ENCODE data around the gene ATP2A2. TPM values are rescaled to one million over a fixed set of nuclear protein-coding genes. Genes with fewer than 3 reads are reported as not detected.

ATP2A2 gene
- total and polyA plus RNA-seq, 2 donors from 2014 or later, result 37.2 to 221 TPM

DNA sequence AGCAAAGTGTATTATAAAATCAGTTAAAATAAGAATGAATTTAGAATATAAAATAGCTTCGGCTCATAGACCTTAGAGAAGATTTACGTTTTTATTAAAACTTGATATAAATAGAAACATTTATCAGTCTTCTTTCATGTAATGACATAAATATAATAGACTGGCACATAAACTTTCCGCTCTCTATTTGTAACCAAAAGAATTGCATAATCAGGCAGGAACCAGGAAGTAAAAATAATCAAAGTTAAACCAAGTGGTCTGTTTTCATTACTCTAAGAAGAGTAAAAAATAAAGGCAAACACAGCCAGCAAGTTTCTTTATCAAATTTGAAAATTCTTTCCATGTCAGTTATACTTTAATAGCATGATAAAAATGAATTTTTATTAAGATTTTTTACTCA lies 46.3 kb upstream of the ATP2A2 start:
- H3K27ac ChIP-seq (ENCODE audit: low read depth in 2 of 2, low read length in 2 of 2), result no peak overlapping the region
- no peak for DNase-seq
- intact Hi-C loops (cut with DNase I), result no loop called here

DNA sequence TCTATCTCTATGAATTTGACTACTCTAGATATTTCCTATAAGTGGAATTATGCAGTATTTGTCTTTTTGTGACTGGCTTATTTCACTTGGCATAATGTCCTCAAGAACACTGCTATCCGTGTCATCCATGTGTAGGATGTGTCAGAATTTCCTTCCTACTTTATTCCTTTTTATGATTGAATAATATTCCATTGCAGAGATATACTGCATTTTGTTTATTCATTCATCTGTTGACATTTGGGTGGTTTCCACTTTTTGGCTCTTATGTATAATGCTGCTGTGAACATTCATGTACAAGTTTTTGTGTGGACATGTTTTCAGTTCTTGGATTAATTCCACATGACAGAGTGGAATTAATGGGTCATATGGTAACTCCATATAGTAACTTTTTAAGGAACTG lies 45.7 kb upstream of the ATP2A2 start:
- no peak for FAIRE-seq
- intact Hi-C loops (cut with DNase I), result no loop called here
- DNase-seq, result no peak

More for the DNA sequence above, 46.3 kb upstream of the ATP2A2 start:
- H3K27me3 ChIP-seq (ENCODE audit: control insufficient read depth, insufficient read depth, low read length), result no peaks in the 10 kb centered on the region
- no peak overlapping the region for H3K9ac ChIP-seq (ENCODE audit: low read length in 3 of 3)
- peaks cover 0 to 5% (median 2%) of the 10 kb centered on the region in 3 donors for H3K4me1 ChIP-seq (ENCODE audit: control insufficient read depth in 2 of 3, insufficient read depth in 2 of 3, low read depth in 1 of 3, low read length in 3 of 3)
- FAIRE-seq, result peak; percentile 97
- H3K9me3 ChIP-seq (ENCODE audit: control insufficient read depth in 2 of 3, insufficient read depth in 1 of 3, low read length in 3 of 3), result no peaks in the 10 kb centered on the region
- TF ChIP-seq, protein P1, sequence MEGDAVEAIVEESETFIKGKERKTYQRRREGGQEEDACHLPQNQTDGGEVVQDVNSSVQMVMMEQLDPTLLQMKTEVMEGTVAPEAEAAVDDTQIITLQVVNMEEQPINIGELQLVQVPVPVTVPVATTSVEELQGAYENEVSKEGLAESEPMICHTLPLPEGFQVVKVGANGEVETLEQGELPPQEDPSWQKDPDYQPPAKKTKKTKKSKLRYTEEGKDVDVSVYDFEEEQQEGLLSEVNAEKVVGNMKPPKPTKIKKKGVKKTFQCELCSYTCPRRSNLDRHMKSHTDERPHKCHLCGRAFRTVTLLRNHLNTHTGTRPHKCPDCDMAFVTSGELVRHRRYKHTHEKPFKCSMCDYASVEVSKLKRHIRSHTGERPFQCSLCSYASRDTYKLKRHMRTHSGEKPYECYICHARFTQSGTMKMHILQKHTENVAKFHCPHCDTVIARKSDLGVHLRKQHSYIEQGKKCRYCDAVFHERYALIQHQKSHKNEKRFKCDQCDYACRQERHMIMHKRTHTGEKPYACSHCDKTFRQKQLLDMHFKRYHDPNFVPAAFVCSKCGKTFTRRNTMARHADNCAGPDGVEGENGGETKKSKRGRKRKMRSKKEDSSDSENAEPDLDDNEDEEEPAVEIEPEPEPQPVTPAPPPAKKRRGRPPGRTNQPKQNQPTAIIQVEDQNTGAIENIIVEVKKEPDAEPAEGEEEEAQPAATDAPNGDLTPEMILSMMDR (IDR thresholded peaks at IDR 0.05; ENCODE audit: borderline replicate concordance, extremely low read depth, insufficient read depth), result no peak
- no peak overlapping the region for H3K4me3 ChIP-seq (ENCODE audit: low read length in 3 of 3)
- no peaks in the 10 kb centered on the region for H3K36me3 ChIP-seq (ENCODE audit: control insufficient read depth in 2 of 3, insufficient read depth in 3 of 3, low read length in 3 of 3)

DNA sequence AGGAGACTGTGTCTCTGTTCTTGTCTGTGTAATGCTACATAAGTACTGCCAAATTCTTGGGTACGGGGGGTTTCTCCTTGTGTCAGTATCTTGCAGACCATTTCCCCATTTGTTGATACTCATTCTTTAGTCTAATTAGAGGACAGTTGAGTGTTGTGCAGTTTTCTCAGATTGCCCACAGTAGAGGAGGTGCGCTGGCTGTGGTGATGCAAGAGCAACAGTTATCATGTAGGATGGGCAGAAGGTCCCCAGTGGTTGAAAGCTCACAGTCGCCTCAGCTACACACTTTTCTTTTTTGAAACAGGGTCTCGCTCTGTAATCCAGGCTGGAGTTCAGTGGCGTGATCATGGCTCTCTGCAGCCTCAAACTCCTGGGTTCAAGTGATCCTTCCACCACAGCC lies 37.8 kb upstream of the ATP2A2 start:
- TF ChIP-seq, protein P1 (IDR thresholded peaks at IDR 0.05; ENCODE audit: borderline replicate concordance, extremely low read depth, insufficient read depth), result no peak
- Histone ChIP-seq H3K27ac (ENCODE audit: low read depth in 2 of 2, low read length in 2 of 2) (no peak overlapping the region), H3K9me3 (ENCODE audit: control insufficient read depth in 2 of 3, insufficient read depth in 1 of 3, low read length in 3 of 3) (no peaks in the 10 kb centered on the region), H3K9ac (ENCODE audit: low read length in 3 of 3) (no peak overlapping the region), H3K27me3 (ENCODE audit: control insufficient read depth, insufficient read depth, low read length) (no peaks in the 10 kb centered on the region), H3K4me1 (ENCODE audit: control insufficient read depth in 2 of 3, insufficient read depth in 2 of 3, low read depth in 1 of 3, low read length in 3 of 3) (peaks cover 2 to 35% (median 23%) of the 10 kb centered on the region in 3 donors), H3K36me3 (ENCODE audit: control insufficient read depth in 2 of 3, insufficient read depth in 3 of 3, low read length in 3 of 3) (peaks cover 0 to 5% (median 0%) of the 10 kb centered on the region in 3 donors), H3K4me3 (ENCODE audit: low read length in 3 of 3) (no peak overlapping the region)
- intact Hi-C loops (cut with DNase I), result no loop called here
- DNase-seq, result no peak
- no peak for FAIRE-seq

More for the DNA sequence above, 45.7 kb upstream of the ATP2A2 start:
- H3K4me3 ChIP-seq (ENCODE audit: low read length in 3 of 3), result no peak overlapping the region
- H3K4me1 ChIP-seq (ENCODE audit: control insufficient read depth in 2 of 3, insufficient read depth in 2 of 3, low read depth in 1 of 3, low read length in 3 of 3), result peaks cover 0 to 5% (median 2%) of the 10 kb centered on the region in 3 donors
- TF ChIP-seq, protein P1 (IDR thresholded peaks at IDR 0.05; ENCODE audit: borderline replicate concordance, extremely low read depth, insufficient read depth), result no peak
- H3K27ac ChIP-seq (ENCODE audit: low read depth in 2 of 2, low read length in 2 of 2), result no peak overlapping the region
- H3K9ac ChIP-seq (ENCODE audit: low read length in 3 of 3), result no peak overlapping the region
- no peaks in the 10 kb centered on the region for H3K27me3 ChIP-seq (ENCODE audit: control insufficient read depth, insufficient read depth, low read length)
- no peaks in the 10 kb centered on the region for H3K9me3 ChIP-seq (ENCODE audit: control insufficient read depth in 2 of 3, insufficient read depth in 1 of 3, low read length in 3 of 3)
- no peaks in the 10 kb centered on the region for H3K36me3 ChIP-seq (ENCODE audit: control insufficient read depth in 2 of 3, insufficient read depth in 3 of 3, low read length in 3 of 3)

DNA sequence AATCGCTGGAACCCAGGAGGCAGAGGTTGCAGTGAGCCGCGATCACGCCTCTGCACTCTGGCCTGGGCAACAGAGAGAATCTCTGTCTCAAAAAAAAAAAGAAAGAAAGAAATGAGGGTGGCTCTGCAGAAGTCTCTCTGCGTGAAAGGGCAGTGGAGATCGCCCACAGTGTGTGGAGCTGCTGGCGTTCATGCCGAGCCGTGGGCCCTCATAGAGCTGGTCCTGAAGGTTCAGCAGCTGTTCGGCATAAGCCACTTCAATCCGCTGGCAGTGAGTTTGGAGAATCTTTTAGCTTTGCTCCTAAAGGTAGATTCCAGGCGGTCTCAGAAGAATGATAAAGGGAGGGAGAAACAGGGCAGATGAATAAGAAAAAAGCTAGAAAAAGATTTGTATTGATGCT lies 36.7 kb upstream of the ATP2A2 start:
- Histone ChIP-seq H3K27me3 (ENCODE audit: control insufficient read depth, insufficient read depth, low read length) (no peaks in the 10 kb centered on the region), H3K9ac (ENCODE audit: low read length in 3 of 3) (no peak overlapping the region), H3K4me3 (ENCODE audit: low read length in 3 of 3) (no peak overlapping the region), H3K9me3 (ENCODE audit: control insufficient read depth in 2 of 3, insufficient read depth in 1 of 3, low read length in 3 of 3) (no peaks in the 10 kb centered on the region), H3K4me1 (ENCODE audit: control insufficient read depth in 2 of 3, insufficient read depth in 2 of 3, low read depth in 1 of 3, low read length in 3 of 3) (peaks cover 11 to 46% (median 34%) of the 10 kb centered on the region in 3 donors), H3K27ac (ENCODE audit: low read depth in 2 of 2, low read length in 2 of 2) (no peak overlapping the region), H3K36me3 (ENCODE audit: control insufficient read depth in 2 of 3, insufficient read depth in 3 of 3, low read length in 3 of 3) (peaks cover 0 to 5% (median 0%) of the 10 kb centered on the region in 3 donors)
- intact Hi-C loops (cut with DNase I), result no loop called here
- FAIRE-seq, result no peak
- TF ChIP-seq, protein P1 (IDR thresholded peaks at IDR 0.05; ENCODE audit: borderline replicate concordance, extremely low read depth, insufficient read depth), result no peak
- no peak for DNase-seq
